NCI-H1092 treated with DMSO at 0.1 percent for 48 hours (cell line): ENCODE measurements around the gene C1QB.

Experiments
- DNase-seq: peaks from one replicate; lab custom pipeline; 2025; lab: John Stamatoyannopoulos, UW

C1QB gene

GRCh38 chr1:22635436-22635835 is 17.6 kb upstream of the C1QB start:
- DNase-seq, result no peak

- DNase-seq, result no peak
Observed at GRCh38 chr1:22636353-22636752, 16.7 kb upstream of the C1QB start, which contains the start of gene C1QA. TSS of gene C1QA (plus strand) at chr1:22636628. CDS start at chr1:22637617, 989 bp downstream.

- peak; percentile 72 for DNase-seq
Observed at GRCh38 chr1:22636927-22637326, 16.1 kb upstream of the C1QB start.

GRCh38 chr1:22637907-22638445 is 15.1 kb upstream of the C1QB start:
- no peak for DNase-seq

GRCh38 chr1:22638476-22639234 is 14.4 kb upstream of the C1QB start:
- no peak for DNase-seq

GRCh38 chr1:22639286-22639685 is 13.8 kb upstream of the C1QB start:
- no peak for DNase-seq

- DNase-seq, result no peak
Observed at GRCh38 chr1:22641247-22641646, 11.8 kb upstream of the C1QB start.

GRCh38 chr1:22641906-22642636 is 11.0 kb upstream of the C1QB start:
- DNase-seq, result peak; percentile 66

- DNase-seq, result no peak
Observed at GRCh38 chr1:22643381-22643780, 9.7 kb upstream of the C1QB start, which contains the start of gene C1QC. TSS of gene C1QC (plus strand) at chr1:22643633. CDS start at chr1:22644024, 391 bp downstream.

- DNase-seq, result no peak
Observed at GRCh38 chr1:22643928-22644327, 9.1 kb upstream of the C1QB start.

- DNase-seq, result no peak
Observed at GRCh38 chr1:22645931-22646330, 7.1 kb upstream of the C1QB start.

- no peak for DNase-seq
Observed at GRCh38 chr1:22646384-22646783, 6.7 kb upstream of the C1QB start.

- no peak for DNase-seq
Observed at GRCh38 chr1:22650089-22650693, 2.8 kb upstream of the C1QB start.

- DNase-seq, result no peak
Observed at GRCh38 chr1:22651941-22652856, 837 bp upstream of the C1QB start.

GRCh38 chr1:22654692-22655091 is 1.7 kb downstream of the C1QB start:
- no peak for DNase-seq

GRCh38 chr1:22658385-22659163 is 5.5 kb downstream of the C1QB start:
- DNase-seq, result no peak

- DNase-seq, result no peak
Observed at GRCh38 chr1:22660716-22661241, 7.7 kb downstream of the C1QB start.

GRCh38 chr1:22661880-22662279 is 8.8 kb downstream of the C1QB start:
- no peak for DNase-seq

- DNase-seq, result peak; percentile 34
Observed at GRCh38 chr1:22662318-22662717, 9.3 kb downstream of the C1QB start.

GRCh38 chr1:22662986-22663408 is 10.0 kb downstream of the C1QB start:
- DNase-seq, result no peak
